Heart left ventricle (tissue), 13 donors: ENCODE measurements around the gene ZNF432.
"Not testable (repeated sequence)": the region's sequence is repeated elsewhere in the genome, so short reads cannot be mapped to it uniquely, and the experiment has no call there.

ENCODE experiments used
- POLR2A ChIP-seq, 2 donors: fragments of 450-650 bp; IDR thresholded peaks; one replicate each; pipeline ENCODE4 v1.6.1; 2017; ENCODE audit warnings: antibody characterized with exemption in 2 of 2, mild to moderate bottlenecking in 2 of 2, moderate library complexity in 2 of 2
- TF ChIP-seq, protein P1 (sequence below), 12 donors: fragments of 200-600 bp; sonication (generic) in 4 of 12; IDR thresholded peaks; one replicate each; pipeline versions ENCODE4 v1.5.0 to v1.8.0; 2018 to 2022; ENCODE audit warnings: antibody characterized with exemption in 12 of 12, mild to moderate bottlenecking in 5 of 12
- donor health status: ischemic (EF 13 %, LVEDD 7.1; RV severe dilation, severe dysfunction).
- donor health status: DM: no; HTN: yes; CAD: no.
- donor health status: DM: no; HTN: no; CAD: no.
- donor health status: ischemic (EF 25% LVEDD 6.9; RV normal size, moderate dysfunction).
- donor health status: ischemic (EF 25% LVEDD 5.7; RV mildly dilated, moderate dysfunction).
- donor health status: ischemic (EF 35%, LVEDD 5.7; RV mildly dilated, moderate dysfunction).
- donor health status: nonischemic (EF 11% LVEDD 7.7; RV severe dilation, severe dysfunction).
- donor health status: DM: yes; HTN: yes; CAD: no.
- donor health status: PGD.
- donor health status: ischemic (EF 29% LVEDD 5.4; RV normal size, mild dysfunction).
- donor health status: nonischemic (EF 23%, LVEDD 6.1; RV moderate dilation, normal function).

DNA sequence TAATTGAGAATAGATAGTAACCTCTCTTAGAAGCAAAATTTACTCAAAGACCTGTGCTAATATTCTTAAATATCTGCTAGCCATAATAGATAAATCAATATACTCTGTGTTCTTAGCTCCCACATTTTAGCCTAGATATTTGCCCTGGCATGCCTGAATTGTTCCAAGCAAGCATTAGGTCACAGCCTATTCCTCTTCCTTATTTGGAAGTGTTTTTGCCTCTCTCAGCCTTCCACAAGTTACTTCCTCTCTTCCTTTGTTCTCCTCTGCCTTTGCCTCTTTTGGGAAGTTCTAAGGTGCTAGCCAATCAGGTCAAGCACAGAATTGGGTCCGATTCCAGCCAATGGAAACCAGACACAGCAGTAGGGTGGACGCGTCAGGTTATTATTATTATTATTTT, 47.8 kb upstream of the ZNF432 start:
- TF ChIP-seq, protein P1, sequence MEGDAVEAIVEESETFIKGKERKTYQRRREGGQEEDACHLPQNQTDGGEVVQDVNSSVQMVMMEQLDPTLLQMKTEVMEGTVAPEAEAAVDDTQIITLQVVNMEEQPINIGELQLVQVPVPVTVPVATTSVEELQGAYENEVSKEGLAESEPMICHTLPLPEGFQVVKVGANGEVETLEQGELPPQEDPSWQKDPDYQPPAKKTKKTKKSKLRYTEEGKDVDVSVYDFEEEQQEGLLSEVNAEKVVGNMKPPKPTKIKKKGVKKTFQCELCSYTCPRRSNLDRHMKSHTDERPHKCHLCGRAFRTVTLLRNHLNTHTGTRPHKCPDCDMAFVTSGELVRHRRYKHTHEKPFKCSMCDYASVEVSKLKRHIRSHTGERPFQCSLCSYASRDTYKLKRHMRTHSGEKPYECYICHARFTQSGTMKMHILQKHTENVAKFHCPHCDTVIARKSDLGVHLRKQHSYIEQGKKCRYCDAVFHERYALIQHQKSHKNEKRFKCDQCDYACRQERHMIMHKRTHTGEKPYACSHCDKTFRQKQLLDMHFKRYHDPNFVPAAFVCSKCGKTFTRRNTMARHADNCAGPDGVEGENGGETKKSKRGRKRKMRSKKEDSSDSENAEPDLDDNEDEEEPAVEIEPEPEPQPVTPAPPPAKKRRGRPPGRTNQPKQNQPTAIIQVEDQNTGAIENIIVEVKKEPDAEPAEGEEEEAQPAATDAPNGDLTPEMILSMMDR (IDR thresholded peaks at IDR 0.05): not testable (repeated sequence)
- not testable (repeated sequence) for TF ChIP-seq POLR2A (IDR thresholded peaks at IDR 0.05)
